Stimulated activated CD8-positive, alpha-beta memory T cell treated with anti-CD3 and anti-CD28 coated beads, Interleukin-15, amount 100 ng/mL, for 1 hour (primary cell): ENCODE data around the gene PRR15.

Source experiments
- DNase-seq: peaks from one replicate; pipeline ENCODE4 v3.0.0-alpha.2; 2020; ENCODE audit warnings: low read depth

PRR15 gene

GRCh38 chr7:29609162-29610037 lies 45.8 kb downstream of the PRR15 start:
- DNase-seq = no peak

DNA sequence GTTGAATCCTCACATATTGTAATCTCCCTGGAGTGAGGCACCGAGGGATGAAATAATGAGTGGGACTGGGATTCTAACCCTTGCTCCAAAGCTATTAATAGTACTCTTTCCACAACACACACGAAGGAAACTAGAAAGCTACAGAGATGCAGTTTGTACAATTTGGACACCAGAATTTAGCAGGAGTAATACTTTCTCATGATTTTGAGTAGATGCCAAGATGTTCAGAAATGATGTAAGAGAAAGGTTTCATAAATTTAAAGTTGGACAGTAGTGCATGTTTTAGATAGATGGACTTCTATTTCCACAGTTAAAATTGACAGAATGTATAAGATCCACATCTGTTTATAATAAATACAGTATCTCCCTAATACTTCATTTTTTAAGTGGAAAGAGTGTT lies 46.5 kb downstream of the PRR15 start:
- DNase-seq = no peak

- DNase-seq = no peak
These were observed 48.4 kb downstream of the PRR15 start for GRCh38 chr7:29611941-29612544.

DNA sequence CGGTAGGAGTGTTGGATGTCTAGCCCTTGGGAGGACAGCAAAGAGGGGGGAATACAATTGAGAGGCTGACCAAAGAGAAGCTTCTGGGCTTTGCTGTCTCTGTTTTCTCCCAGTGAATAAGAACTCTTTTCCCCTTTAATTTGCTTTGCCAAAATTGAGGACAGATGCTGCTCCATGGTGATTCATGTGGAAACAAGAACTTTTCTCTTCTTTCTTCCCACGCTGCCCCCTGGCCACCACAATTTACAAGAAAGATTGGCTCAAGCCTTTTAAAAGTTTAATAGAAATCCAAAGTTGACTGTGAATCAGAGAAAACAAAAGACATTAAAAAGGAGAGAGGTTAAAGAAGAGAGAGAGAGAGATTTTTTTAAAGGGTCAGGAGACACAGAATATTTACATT lies 49.0 kb downstream of the PRR15 start:
- no peak for DNase-seq

DNA sequence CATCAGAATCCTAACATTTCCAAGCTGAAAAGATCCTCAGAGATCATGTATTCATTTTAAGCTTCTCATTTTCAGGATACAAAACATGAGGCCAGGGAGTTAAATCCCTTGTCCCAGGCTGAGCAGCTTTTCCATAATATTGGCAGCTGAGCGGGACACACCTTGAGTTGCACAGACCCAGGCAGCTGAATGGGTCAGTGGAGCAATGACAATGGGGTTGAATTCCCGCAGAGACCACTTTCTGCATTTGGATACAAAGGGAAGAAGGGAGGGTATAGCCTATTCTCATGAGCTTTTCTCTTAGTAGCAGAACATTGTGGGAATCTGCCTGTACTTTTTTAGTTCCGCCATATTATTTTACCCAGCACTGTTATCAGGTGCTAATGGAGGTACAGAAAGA lies 49.5 kb downstream of the PRR15 start:
- DNase-seq = no peak

DNA sequence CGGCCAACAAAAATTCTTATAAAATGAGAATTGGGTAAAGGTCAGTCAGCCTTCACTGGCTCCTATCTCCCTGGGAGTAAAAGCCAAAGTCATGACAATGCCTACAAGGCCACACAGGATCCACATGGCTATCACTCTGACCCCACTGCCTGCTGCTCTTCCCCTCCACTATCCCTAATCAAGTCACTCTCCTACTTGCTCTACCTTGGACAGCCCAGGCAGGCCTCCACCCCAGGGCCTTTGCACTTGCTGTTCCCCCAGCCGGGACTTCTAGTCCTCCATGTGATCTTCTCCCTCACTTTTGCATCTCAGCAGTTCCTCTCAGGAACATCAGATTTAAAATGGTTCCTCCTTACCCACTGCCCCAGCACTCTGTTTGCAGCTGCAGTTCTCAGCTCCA lies 50.6 kb downstream of the PRR15 start:
- DNase-seq = no peak
